ENCODE results near the gene ADCY2.

ADCY2 gene

GRCh38 chr5:7518947-7519560 lies 123.1 kb downstream of the ADCY2 start:
- no peak for DNase-seq

- DNase-seq = no peak
These were observed 123.6 kb downstream of the ADCY2 start for GRCh38 chr5:7519564-7519963.

GRCh38 chr5:7529880-7530279 lies 133.9 kb downstream of the ADCY2 start:
- no peak for DNase-seq

- no peak for DNase-seq
These were observed 138.0 kb downstream of the ADCY2 start for GRCh38 chr5:7533941-7534340.

- no peak for DNase-seq
These were observed 138.6 kb downstream of the ADCY2 start for GRCh38 chr5:7534505-7534904.

GRCh38 chr5:7537573-7537972 lies 141.6 kb downstream of the ADCY2 start:
- DNase-seq = no peak

- no peak for DNase-seq
These were observed 143.6 kb downstream of the ADCY2 start for GRCh38 chr5:7539571-7539970.

- no peak for DNase-seq
These were observed 145.0 kb downstream of the ADCY2 start for GRCh38 chr5:7540736-7541485.

- DNase-seq = no peak
These were observed 146.0 kb downstream of the ADCY2 start for GRCh38 chr5:7541898-7542297.

GRCh38 chr5:7546555-7546954 lies 150.6 kb downstream of the ADCY2 start:
- no peak for DNase-seq

- no peak for DNase-seq
These were observed 152.7 kb downstream of the ADCY2 start for GRCh38 chr5:7548596-7548995.

- DNase-seq = no peak
These were observed 169.6 kb downstream of the ADCY2 start for GRCh38 chr5:7565559-7565958.

GRCh38 chr5:7576023-7576715 lies 180.2 kb downstream of the ADCY2 start:
- DNase-seq = no peak

- no peak for DNase-seq
These were observed 181.4 kb downstream of the ADCY2 start for GRCh38 chr5:7577381-7577780.

- no peak for DNase-seq
These were observed 182.1 kb downstream of the ADCY2 start for GRCh38 chr5:7578071-7578470.

- DNase-seq = no peak
These were observed 188.8 kb downstream of the ADCY2 start for GRCh38 chr5:7584749-7585148.

- no peak for DNase-seq
These were observed 189.9 kb downstream of the ADCY2 start for GRCh38 chr5:7585807-7586206.

GRCh38 chr5:7586480-7586879 lies 190.5 kb downstream of the ADCY2 start:
- DNase-seq = no peak

GRCh38 chr5:7589800-7590199 lies 193.9 kb downstream of the ADCY2 start:
- no peak for DNase-seq

GRCh38 chr5:7592910-7593309 lies 197.0 kb downstream of the ADCY2 start:
- peak; percentile 6 for DNase-seq

- no peak for DNase-seq
These were observed 201.2 kb downstream of the ADCY2 start for GRCh38 chr5:7597059-7597642.

- no peak for DNase-seq
These were observed 211.0 kb downstream of the ADCY2 start for GRCh38 chr5:7606840-7607465.

GRCh38 chr5:7608772-7609171 lies 212.8 kb downstream of the ADCY2 start:
- no peak for DNase-seq
